K562 (cell line): ENCODE data around the gene CNDP2. TPM values are rescaled to one million over a fixed set of nuclear protein-coding genes. Genes with fewer than 3 reads are reported as not detected.

Experiments used
- DDX20 ChIP-seq: fragments of 450-650 bp; IDR thresholded peaks from 2 replicates; pipeline ENCODE4 v1.6.1; 2016; ENCODE audit warnings: missing genetic modification characterization, low read depth, mild to moderate bottlenecking, missing compliant biosample characterization, moderate library complexity
- FOS ChIP-seq: IDR thresholded peaks from 3 replicates; pipeline ENCODE4 v1.6.1; 2011; ENCODE audit not compliant: insufficient read length; ENCODE audit errors: extremely low read depth
- GMEB1 ChIP-seq: fragments of 250-450 bp; sonication (Bioruptor Pico); IDR thresholded peaks from 2 replicates; pipeline ENCODE4 v1.4.0; 2020; ENCODE audit warnings: mild to moderate bottlenecking
- HDGF ChIP-seq: fragments of 450-650 bp; IDR thresholded peaks from 2 replicates; pipeline ENCODE4 v1.6.1; 2016
- HSF4 ChIP-seq: fragments of 250-450 bp; sonication (Bioruptor Pico); IDR thresholded peaks from 2 replicates; pipeline ENCODE4 v2.1.2; 2022; ENCODE audit warnings: mild to moderate bottlenecking, moderate library complexity, borderline replicate concordance
- KDM5B ChIP-seq: fragments of 200-600 bp; sonication (generic); IDR thresholded peaks from 2 replicates; pipeline ENCODE4 v1.6.1; 2012; ENCODE audit warnings: low read depth, mild to moderate bottlenecking, moderate library complexity, low read length, control low read depth, inconsistent platforms; ENCODE audit not compliant: insufficient replicate concordance
- MNT ChIP-seq, 2 experiments: fragments of 450-650 bp; conservative IDR thresholded peaks; 2 replicates each; pipeline ENCODE4 v1.6.1; 2017; ENCODE audit warnings: mild to moderate bottlenecking in 2 of 2, moderate library complexity in 2 of 2
- POLR2AphosphoS2 ChIP-seq: IDR thresholded peaks from 2 replicates; pipeline ENCODE4 v1.6.1; 2012; ENCODE audit warnings: low read length, improper control_type of control experiment
- POLR2AphosphoS5 ChIP-seq: IDR thresholded peaks from 2 replicates; pipeline ENCODE4 v1.6.1; 2011; ENCODE audit warnings: mild to moderate bottlenecking, low read depth, low read length, moderate library complexity; ENCODE audit not compliant: control insufficient read depth, insufficient read depth
- RBM17 ChIP-seq: fragments of 200-400 bp; formaldehyde crosslinking; IDR thresholded peaks from 2 replicates; pipeline ENCODE4 v1.6.1; 2017; ENCODE audit warnings: low read depth, mild to moderate bottlenecking, low read length, borderline replicate concordance
- SAP30 ChIP-seq: fragments of 200-600 bp; sonication (generic); IDR thresholded peaks from 2 replicates; pipeline ENCODE4 v1.6.1; 2012; ENCODE audit warnings: borderline replicate concordance, low read depth, mild to moderate bottlenecking, moderate library complexity, low read length, control low read depth, inconsistent platforms; ENCODE audit not compliant: insufficient read depth, poor library complexity, severe bottlenecking
- SMARCE1 ChIP-seq: fragments of 450-650 bp; IDR thresholded peaks from 2 replicates; pipeline ENCODE4 v1.7.1; 2016; ENCODE audit warnings: mild to moderate bottlenecking
- THAP7 ChIP-seq: fragments of 250-450 bp; sonication (Bioruptor Pico); IDR thresholded peaks from 2 replicates; pipeline ENCODE4 v1.5.0; 2021
- polyA plus RNA-seq, 8 experiments: library from polyadenylated mRNA; depleted of rRNA in 4 of 8; stranded (reverse) in 5 of 8; unstranded in 3 of 8; fragments of >200 nt; fragmentation: Nextera tagmentation in 2 of 8; fragmentation: Illumina TruSeq in 1 of 8; extraction: Ambion mirVana in 2 of 8; extraction: Trizol in 1 of 8; gene quantifications; 2 replicates each; pipeline versions ENCODE4 v1.2.1 to v1.2.3, GENCODE V29; 2011 to 2014; ENCODE audit warnings: inconsistent platforms in 1 of 8, missing spikeins in 1 of 8
- total RNA-seq, 7 experiments: library from RNA; depleted of rRNA in 6 of 7; stranded (reverse); fragments of >200 nt in 6 of 7; fragmentation: Illumina TruSeq in 2 of 7; extraction: Trizol in 2 of 7; gene quantifications; 2 replicates each; pipeline versions ENCODE4 v1.2.1 to v1.2.3, GENCODE V29; 2011 to 2021; ENCODE audit warnings: low replicate concordance in 1 of 7

The CNDP2 gene
- total and polyA plus RNA-seq, 9 of the 15 experiments (the other 6 are each of a cell fraction or from before 2014, with no cell fraction given) = 34.1 to 128 (median 53.8) TPM

GRCh38 chr18:74496508-74497323, 553 bp downstream of the CNDP2 start (continued):
- TF ChIP-seq THAP7 (CRISPR knock-in tag) (no peak), SAP30 (peak; percentile 54), KDM5B (no peak), HDGF (no peak), POLR2AphosphoS5 (no peak), SMARCE1 (no peak), MNT (conservative IDR thresholded peaks at IDR 0.05) (peak; percentile 53 to 86; a peak in 3 of 4 replicates), GMEB1 (CRISPR knock-in tag) (no peak; the same call in 1 of the 2 replicates), POLR2AphosphoS2 (no peak), HSF4 (CRISPR knock-in tag) (no peak), RBM17 (no peak), DDX20 (tag) (no peak), FOS (no peak)
